Breast epithelium (tissue), 3 donors: ENCODE results near the gene ELANE.

Experiments
- CTCF ChIP-seq, 3 donors: fragments of 450-650 bp; IDR thresholded peaks; one replicate each; pipeline ENCODE4 v1.5.1; 2016 to 2017; ENCODE audit warnings: antibody characterized with exemption in 3 of 3, mild to moderate bottlenecking in 3 of 3, moderate library complexity in 3 of 3
- POLR2A ChIP-seq: fragments of 450-650 bp; IDR thresholded peaks from one replicate; pipeline ENCODE4 v1.6.1; 2016; ENCODE audit warnings: antibody characterized with exemption, mild to moderate bottlenecking, moderate library complexity

GRCh38 chr19:861756-862580, 9.9 kb downstream of the ELANE start:
- no peak for TF ChIP-seq CTCF (IDR thresholded peaks at IDR 0.05)
- TF ChIP-seq POLR2A, result no peak
